ENCODE measurements around the gene MICB.

DNA sequence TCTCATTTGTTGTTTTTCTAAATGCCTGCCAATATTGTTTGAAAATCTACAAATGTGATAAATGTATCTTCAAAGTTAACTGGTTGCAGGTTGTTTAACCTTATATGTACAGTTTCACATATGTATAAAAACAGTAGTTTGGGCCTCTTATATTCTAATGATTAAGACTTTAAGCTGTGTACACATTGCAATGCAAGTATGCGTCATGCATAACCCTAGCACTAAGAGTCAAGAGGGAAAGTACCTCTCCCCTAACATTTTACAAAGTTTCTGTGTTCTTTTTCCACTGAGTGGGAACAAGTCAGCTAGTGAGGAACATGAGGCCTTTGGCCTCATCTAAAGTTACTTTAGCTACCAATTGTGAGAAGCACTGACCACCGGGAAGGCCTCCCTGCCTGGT lies 25.7 kb upstream of the MICB start:
- TF ChIP-seq, protein P1, sequence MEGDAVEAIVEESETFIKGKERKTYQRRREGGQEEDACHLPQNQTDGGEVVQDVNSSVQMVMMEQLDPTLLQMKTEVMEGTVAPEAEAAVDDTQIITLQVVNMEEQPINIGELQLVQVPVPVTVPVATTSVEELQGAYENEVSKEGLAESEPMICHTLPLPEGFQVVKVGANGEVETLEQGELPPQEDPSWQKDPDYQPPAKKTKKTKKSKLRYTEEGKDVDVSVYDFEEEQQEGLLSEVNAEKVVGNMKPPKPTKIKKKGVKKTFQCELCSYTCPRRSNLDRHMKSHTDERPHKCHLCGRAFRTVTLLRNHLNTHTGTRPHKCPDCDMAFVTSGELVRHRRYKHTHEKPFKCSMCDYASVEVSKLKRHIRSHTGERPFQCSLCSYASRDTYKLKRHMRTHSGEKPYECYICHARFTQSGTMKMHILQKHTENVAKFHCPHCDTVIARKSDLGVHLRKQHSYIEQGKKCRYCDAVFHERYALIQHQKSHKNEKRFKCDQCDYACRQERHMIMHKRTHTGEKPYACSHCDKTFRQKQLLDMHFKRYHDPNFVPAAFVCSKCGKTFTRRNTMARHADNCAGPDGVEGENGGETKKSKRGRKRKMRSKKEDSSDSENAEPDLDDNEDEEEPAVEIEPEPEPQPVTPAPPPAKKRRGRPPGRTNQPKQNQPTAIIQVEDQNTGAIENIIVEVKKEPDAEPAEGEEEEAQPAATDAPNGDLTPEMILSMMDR (IDR thresholded peaks at IDR 0.05; ENCODE audit: low read depth, low read length, poor library complexity, severe bottlenecking), result no peak
- no peak for TF ChIP-seq EZH2phosphoT487 (IDR thresholded peaks at IDR 0.05; ENCODE audit: borderline replicate concordance, low read length)

Data from DOHH2 (cell line).